Measurements from ENCODE around the gene CALHM5. TPM values are rescaled to one million over a fixed set of nuclear protein-coding genes. Genes with fewer than 3 reads are reported as not detected.

The CALHM5 gene
- total RNA-seq, 1 experiment from 2014 or later = 0.05 TPM

- peak overlapping the region in 1 of 2 experiments; percentile 90; a peak in 2 of 4 replicates for H3K4me3 ChIP-seq (replicated peaks in 1 of 2; ENCODE audit: low read depth in 1 of 2, low read length in 2 of 2)
- ChIA-PET POLR2A (no interaction called here), RAD21 (ENCODE audit: low non-redundant PET in 1 of 2, low total read pairs in 2 of 2, uncharacterized antibody in 2 of 2, unreplicated experiment in 2 of 2) (no interaction called here), CTCF (interaction anchor here (1.6 to 1.8 kb wide), 2 partner anchors 8 to 300 kb away, joined by 6 read pairs; no protein-coding TSS in a partner anchor)
- DNase-seq (ENCODE audit: low read depth, low spot score) (no peak), ATAC-seq (no peak)
- no TSS peak for BruUV-seq (replicated peaks)
- H2AFZ ChIP-seq (ENCODE audit: low read depth, low read length, poor library complexity, severe bottlenecking) = no peak overlapping the region
- no peaks in the 10 kb centered on the region for H3K36me3 ChIP-seq (ENCODE audit: control insufficient read depth in 1 of 2, insufficient read depth in 2 of 2, low read length in 2 of 2)
- H3K27ac ChIP-seq (ENCODE audit: low read depth, low read length) = no peak overlapping the region
- H3K9me2 ChIP-seq (ENCODE audit: insufficient read depth) = no peaks in the 10 kb centered on the region
- H3K9ac ChIP-seq (ENCODE audit: low read length) = no peak overlapping the region
- H4K20me1 ChIP-seq (ENCODE audit: insufficient read depth) = no peaks in the 10 kb centered on the region
- peaks cover 18 to 25% of the 10 kb centered on the region in 2 experiments for H3K4me1 ChIP-seq (ENCODE audit: control insufficient read depth in 1 of 2, insufficient read depth in 2 of 2, low read length in 2 of 2)
- H3K9me3 ChIP-seq (ENCODE audit: control insufficient read depth in 1 of 2, insufficient read depth in 1 of 2, low read depth in 1 of 2, low read length in 2 of 2) = no peaks in the 10 kb centered on the region
- H3K79me2 ChIP-seq (ENCODE audit: insufficient read depth, low read length) = peaks cover 36% of the 10 kb centered on the region
- TF ChIP-seq SP1 (IDR thresholded peaks at IDR 0.05; ENCODE audit: low read depth) = 0 out of 2 replicates have a peak, but pooled peaks have one; percentile 15
- TF ChIP-seq EZH2phosphoT487 (IDR thresholded peaks at IDR 0.05; ENCODE audit: borderline replicate concordance) = no peak
- TF ChIP-seq MAX (IDR thresholded peaks at IDR 0.05) = peak; percentile 36; the same call in 1 of the 2 replicates
- no peak for TF ChIP-seq POLR2AphosphoS5 (IDR thresholded peaks at IDR 0.05; ENCODE audit: low read depth, low read length)
- no peak for TF ChIP-seq EZH2 (IDR thresholded peaks at IDR 0.05)
- no peak for TF ChIP-seq JUND (IDR thresholded peaks at IDR 0.05)
- H3K27me3 ChIP-seq (ENCODE audit: insufficient read depth, low read length) = no peaks in the 10 kb centered on the region
- intact Hi-C loops (cut with micrococcal nuclease) = no loop called here
- H3K4me2 ChIP-seq (ENCODE audit: low read length) = peak overlapping the region; percentile 69
These were observed 57.6 kb downstream of the CALHM5 start for GRCh38 chr6:116568821-116569755.

Measured in HCT116 (cell line).